ENCODE results near the gene CP. TPM values are rescaled to one million over a fixed set of nuclear protein-coding genes. Genes with fewer than 3 reads are reported as not detected.

The CP gene
- total RNA-seq, 1 donor from 2014 or later, result not detected

- DNase-seq (no peak), ATAC-seq (ENCODE audit: low read depth) (peak; percentile 68)
- POLR2A ChIA-PET, result no interaction called here
- Mint-ChIP-seq H3K36me3 (ENCODE audit: low read depth) (no peaks in the 10 kb centered on the region), H3K27me3 (no peaks in the 10 kb centered on the region), H3K9me3 (no peaks in the 10 kb centered on the region), H3K4me3 (peak overlapping the region; percentile 67), H3K4me1 (peaks cover 66% of the 10 kb centered on the region), H3K27ac (peak overlapping the region; percentile 75)
- CTCF ChIA-PET, result no interaction called here
- no peak for TF ChIP-seq CTCF (IDR thresholded peaks at IDR 0.05)
- intact Hi-C loops (cut with micrococcal nuclease), result loop anchor here (1.0 to 10.0 kb wide), 5 partner anchors 19 to 1517 kb away; partner anchors contain the start of genes GYG1 and SIAH2
Observed at GRCh38 chr3:149247929-149248691, 26.5 kb upstream of the CP start.

DNA sequence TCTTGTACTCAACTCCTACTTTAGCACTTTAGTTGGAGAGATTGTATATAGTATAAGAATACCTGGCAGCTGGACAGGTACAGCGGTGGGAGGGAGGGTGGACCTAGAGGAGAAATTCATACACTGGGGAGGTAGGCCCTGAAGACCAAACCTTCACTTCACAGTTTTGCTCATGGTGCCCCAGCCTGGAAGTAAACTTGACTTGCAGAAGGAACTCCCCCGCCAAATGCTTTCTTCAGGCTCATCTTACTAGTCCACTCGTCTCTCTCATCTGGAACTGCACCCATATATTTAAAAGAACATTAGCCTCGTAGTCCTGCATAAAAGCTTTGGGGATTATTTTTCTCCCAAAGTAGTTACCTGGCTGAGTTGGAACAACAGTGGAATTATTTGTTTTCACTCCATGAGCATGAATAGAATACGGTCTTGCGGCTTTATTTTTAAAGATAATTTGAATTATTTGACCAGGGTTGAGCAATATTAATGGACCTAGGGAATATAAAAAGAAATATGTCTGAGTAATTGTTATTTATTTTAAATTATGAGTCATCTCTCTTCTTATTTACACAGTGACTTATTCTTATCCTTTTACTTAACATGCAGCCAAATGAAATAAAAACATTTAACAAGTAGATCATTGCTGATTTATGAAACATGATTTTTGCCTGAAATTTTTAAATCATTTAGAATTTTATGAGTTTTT lies 25.5 kb upstream of the CP start:
- Mint-ChIP-seq H3K27ac (no peak overlapping the region), H3K27me3 (no peaks in the 10 kb centered on the region), H3K4me1 (peaks cover 71% of the 10 kb centered on the region), H3K4me3 (no peak overlapping the region), H3K36me3 (ENCODE audit: low read depth) (no peaks in the 10 kb centered on the region), H3K9me3 (no peaks in the 10 kb centered on the region)
- ChIA-PET POLR2A (interaction anchor here (0.7 kb wide), 1 partner anchor 101 kb away, joined by 3 read pairs; no protein-coding TSS in a partner anchor), CTCF (no interaction called here)
- TF ChIP-seq CTCF (IDR thresholded peaks at IDR 0.05), result no peak
- DNase-seq, result no peak
- intact Hi-C loops (cut with micrococcal nuclease), result loop anchor here (5.0 to 10.0 kb wide), 2 partner anchors 255 to 1518 kb away; partner anchors contain the start of genes GYG1 and SIAH2
- no peak for ATAC-seq (ENCODE audit: low read depth)

DNA sequence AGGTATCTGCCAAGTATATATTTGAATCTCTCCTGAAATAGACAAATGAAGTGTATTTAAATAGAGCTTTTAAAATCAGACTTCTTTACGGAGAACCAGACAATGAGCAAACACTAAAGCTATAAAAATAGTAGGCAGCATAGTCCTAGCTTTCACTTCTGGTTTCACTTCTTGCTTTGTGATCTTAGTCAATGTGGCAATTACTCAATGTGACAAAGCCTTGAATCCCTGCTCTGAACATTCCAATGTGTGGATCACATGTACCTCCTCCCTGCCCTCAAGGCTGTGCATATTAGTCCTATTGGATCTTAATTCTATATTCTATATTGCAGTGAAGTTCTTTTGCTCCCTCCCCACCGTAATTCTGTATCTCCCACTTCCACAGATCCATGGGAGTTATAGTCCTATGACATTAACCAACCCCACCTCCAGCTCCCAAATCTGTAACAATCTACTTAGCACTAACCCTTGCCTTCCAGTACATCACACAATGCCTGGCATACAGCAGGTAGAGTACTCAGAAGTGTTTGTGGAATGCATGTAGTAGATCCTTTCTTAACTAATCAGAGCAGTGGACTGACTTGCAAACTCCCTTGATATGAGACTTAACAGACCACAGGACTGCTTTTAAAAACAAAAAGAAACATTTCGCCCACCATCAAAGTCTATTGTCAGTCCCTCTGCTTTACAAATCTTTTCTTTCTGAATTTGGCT lies 24.3 kb upstream of the CP start:
- Mint-ChIP-seq H3K27me3 (no peaks in the 10 kb centered on the region), H3K27ac (peak overlapping the region; percentile 69), H3K36me3 (ENCODE audit: low read depth) (no peaks in the 10 kb centered on the region), H3K4me1 (peaks cover 68% of the 10 kb centered on the region), H3K4me3 (peak overlapping the region; percentile 57), H3K9me3 (no peaks in the 10 kb centered on the region)
- ATAC-seq (ENCODE audit: low read depth) (peak; percentile 61), DNase-seq (no peak)
- ChIA-PET POLR2A (interaction anchor here (0.7 to 1.4 kb wide), 4 partner anchors 15 to 116 kb away, joined by 3 to 12 read pairs (median 3); partner anchors contain the start of gene HPS3), CTCF (interaction anchor here (1.0 to 1.5 kb wide), 2 partner anchors 9 to 126 kb away, joined by 3 to 6 read pairs; no protein-coding TSS in a partner anchor)
- TF ChIP-seq CTCF (IDR thresholded peaks at IDR 0.05), result no peak
- intact Hi-C loops (cut with micrococcal nuclease), result loop anchor here (1.0 to 10.0 kb wide), 3 partner anchors 117 to 1519 kb away; partner anchors contain the start of genes GYG1, HPS3 and SIAH2

- H3K27ac Mint-ChIP-seq, result peak overlapping the region; percentile 70
- no peak for TF ChIP-seq CTCF (IDR thresholded peaks at IDR 0.05)
- CTCF ChIA-PET, result interaction anchor here (1.8 kb wide), 1 partner anchor 123 kb away, joined by 5 read pairs; no protein-coding TSS in a partner anchor
Observed at GRCh38 chr3:149243540-149243939, 21.9 kb upstream of the CP start.

More at GRCh38 chr3:149243540-149243939, 21.9 kb upstream of the CP start:
- H3K36me3 Mint-ChIP-seq (ENCODE audit: low read depth), result no peaks in the 10 kb centered on the region
- POLR2A ChIA-PET, result interaction anchor here (0.6 to 1.3 kb wide), 3 partner anchors 97 to 252 kb away, joined by 3 to 4 read pairs (median 3); partner anchors contain the start of gene GYG1
- ATAC-seq (ENCODE audit: low read depth), result peak; percentile 82
- no peak for DNase-seq
- intact Hi-C loops (cut with micrococcal nuclease), result loop anchor here (1.0 to 10.0 kb wide), 2 partner anchors 18 to 1521 kb away; partner anchors contain the start of gene SIAH2
- H3K4me3 Mint-ChIP-seq, result no peak overlapping the region
- H3K4me1 Mint-ChIP-seq, result peaks cover 57% of the 10 kb centered on the region
- no peaks in the 10 kb centered on the region for H3K27me3 Mint-ChIP-seq
- no peaks in the 10 kb centered on the region for H3K9me3 Mint-ChIP-seq

Measured in activated B cell treated with CpG ODN at 0.5 μM for 24 hours (primary cell).